ENCODE data around the gene LILRA5.
"Not testable (repeated sequence)": the region's sequence is repeated elsewhere in the genome, so short reads cannot be mapped to it uniquely, and the experiment has no call there.

Gene LILRA5

DNA sequence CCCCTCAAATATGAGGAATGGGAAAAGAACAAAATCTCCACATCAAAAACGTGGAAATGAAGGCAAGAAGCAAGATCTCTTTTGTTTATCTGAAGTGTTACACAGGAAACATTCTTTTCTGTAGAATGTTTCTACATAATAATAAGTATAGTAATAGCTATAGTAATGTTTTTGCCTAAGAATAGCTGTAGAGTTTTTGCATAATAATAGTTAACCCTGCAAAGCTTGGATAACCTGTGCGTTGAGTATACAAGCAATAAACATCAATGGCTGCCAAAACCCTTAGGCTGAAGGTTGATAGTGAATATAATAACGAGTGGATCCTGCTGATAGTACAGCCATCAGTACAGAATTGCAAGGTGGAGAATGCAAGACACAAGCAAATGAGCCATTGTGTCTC, 11.1 kb upstream of the LILRA5 start:
- Mint-ChIP-seq H3K27me3 (peaks cover 4% of the 10 kb centered on the region), H3K27ac (no peak overlapping the region), H3K9me3 (peaks cover 5% of the 10 kb centered on the region), H3K4me1 (peaks cover 20% of the 10 kb centered on the region), H3K36me3 (peaks cover 5% of the 10 kb centered on the region), H3K4me3 (no peak overlapping the region)
- DNase-seq (ENCODE audit: low spot score in 2 of 2), result no peak
- ATAC-seq (ENCODE audit: low read depth), result no peak

DNA sequence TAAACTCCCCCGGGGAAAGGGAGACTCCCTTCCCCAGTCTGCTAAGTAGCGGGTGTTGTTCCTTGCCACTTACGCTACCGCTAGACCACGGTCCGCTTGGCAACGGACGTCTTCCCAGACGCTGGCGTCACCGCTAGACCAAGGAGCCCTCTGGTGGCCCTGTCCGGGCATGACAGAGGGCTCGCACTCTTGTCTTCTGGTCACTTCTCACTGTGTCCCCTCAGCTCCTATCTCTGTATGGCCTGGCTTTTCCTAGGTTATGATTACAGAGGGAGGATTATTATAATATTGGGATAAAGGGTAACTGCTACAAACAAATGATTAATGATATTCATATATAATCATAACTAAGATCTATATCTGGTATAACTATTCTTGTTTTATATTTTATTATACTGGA, 10.0 kb upstream of the LILRA5 start:
- not testable (repeated sequence) for H3K36me3 Mint-ChIP-seq; DNase-seq (ENCODE audit: low spot score in 2 of 2); ATAC-seq (ENCODE audit: low read depth); H3K27me3 Mint-ChIP-seq; H3K4me3 Mint-ChIP-seq; H3K9me3 Mint-ChIP-seq; H3K27ac Mint-ChIP-seq
- H3K4me1 Mint-ChIP-seq, result peaks cover 13% of the 10 kb centered on the region

DNA sequence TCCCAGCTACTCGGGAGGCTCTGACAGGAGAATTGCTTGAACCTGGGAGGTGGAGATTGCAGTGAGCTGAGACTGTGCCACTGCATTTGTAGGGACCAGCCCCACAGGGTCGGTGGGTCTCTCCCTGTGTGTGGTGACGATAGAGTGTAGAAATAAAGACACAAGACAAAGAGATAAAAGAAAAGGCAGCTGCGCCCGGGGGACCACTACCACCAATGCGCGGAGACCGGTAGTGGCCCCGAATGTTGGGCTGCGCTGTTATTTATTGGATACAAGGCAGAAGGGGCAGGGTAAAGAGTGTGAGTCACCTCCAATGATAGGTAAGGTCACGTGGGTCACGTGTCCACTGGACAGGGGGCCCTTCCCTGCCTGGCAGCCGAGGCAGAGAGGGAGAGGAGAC, 9.3 kb upstream of the LILRA5 start:
- not testable (repeated sequence) for H3K9me3 Mint-ChIP-seq; DNase-seq (ENCODE audit: low spot score in 2 of 2); ATAC-seq (ENCODE audit: low read depth); H3K4me3 Mint-ChIP-seq; H3K27me3 Mint-ChIP-seq; H3K27ac Mint-ChIP-seq; H3K36me3 Mint-ChIP-seq
- H3K4me1 Mint-ChIP-seq, result peaks cover 11% of the 10 kb centered on the region

DNA sequence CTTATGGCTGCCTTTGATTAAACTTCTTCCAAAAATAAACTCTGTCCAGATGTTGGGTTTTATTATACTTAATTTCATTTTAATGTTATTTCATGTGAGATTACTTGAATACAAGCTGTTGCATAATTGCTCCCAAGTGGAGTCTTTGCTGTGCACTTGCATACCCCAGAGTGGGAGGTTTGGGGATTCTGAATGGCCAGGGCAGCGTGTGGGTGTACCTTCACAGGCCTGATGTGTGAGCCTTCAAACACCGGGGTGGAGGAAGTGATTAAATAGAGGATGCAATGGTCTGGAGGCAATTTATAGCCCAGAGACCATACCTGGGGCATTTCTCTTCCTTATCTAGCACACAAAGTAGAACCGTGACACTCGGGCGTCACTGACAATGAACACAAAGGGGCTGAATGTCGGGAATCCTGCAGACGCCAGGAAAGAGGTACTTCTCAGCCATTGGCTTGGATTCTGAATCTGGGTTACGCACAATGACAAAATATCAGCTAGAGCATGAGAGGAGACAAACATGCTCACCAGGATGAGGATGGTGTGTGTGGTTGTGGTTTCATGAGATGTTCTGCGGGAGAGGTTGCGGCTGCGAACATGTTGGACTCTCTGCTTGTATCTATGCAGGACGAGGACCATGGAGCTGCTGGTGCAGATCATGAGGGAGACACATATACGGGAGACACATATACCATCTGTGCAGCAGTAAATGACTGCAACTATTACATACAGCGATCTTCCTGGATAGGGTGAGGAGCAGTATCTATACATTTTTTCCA, 7.1 kb upstream of the LILRA5 start:
- no peak overlapping the region for H3K4me3 Mint-ChIP-seq
- no peak for DNase-seq (ENCODE audit: low spot score in 2 of 2)

DNA sequence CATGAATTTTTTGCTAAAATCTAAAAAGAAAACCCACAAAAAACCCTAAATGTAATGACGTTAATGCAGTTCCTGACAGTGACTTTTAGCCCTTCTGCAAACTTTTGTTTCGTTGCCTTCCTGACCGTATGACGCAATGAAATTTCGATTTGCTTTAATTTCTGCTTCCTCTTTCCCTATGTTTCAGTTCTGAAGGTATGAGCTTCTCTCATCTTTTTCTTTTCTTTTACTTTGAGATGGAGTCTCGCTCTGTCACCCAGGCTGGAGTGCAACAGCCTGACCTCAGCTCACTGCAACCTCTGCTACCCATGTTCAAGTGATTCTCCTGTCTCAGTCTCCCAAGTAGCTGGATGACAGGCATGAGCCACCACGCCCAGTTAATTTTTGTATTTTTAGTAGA, 6.1 kb upstream of the LILRA5 start:
- H3K36me3 Mint-ChIP-seq, result no peaks in the 10 kb centered on the region
- peak overlapping the region; percentile 15 for H3K27ac Mint-ChIP-seq
- peaks cover 10% of the 10 kb centered on the region for H3K27me3 Mint-ChIP-seq
- ATAC-seq (ENCODE audit: low read depth) (peak; percentile 92), DNase-seq (ENCODE audit: low spot score in 2 of 2) (peak in 1 of 2 donors; percentile 51)
- no peaks in the 10 kb centered on the region for H3K9me3 Mint-ChIP-seq
- H3K4me3 Mint-ChIP-seq, result peak overlapping the region; percentile 48
- peaks cover 2% of the 10 kb centered on the region for H3K4me1 Mint-ChIP-seq

More for the DNA sequence above, 7.1 kb upstream of the LILRA5 start:
- Mint-ChIP-seq H3K27ac (no peak overlapping the region), H3K36me3 (no peaks in the 10 kb centered on the region), H3K9me3 (no peaks in the 10 kb centered on the region), H3K27me3 (peaks cover 10% of the 10 kb centered on the region), H3K4me1 (peaks cover 4% of the 10 kb centered on the region)
- ATAC-seq (ENCODE audit: low read depth), result no peak

DNA sequence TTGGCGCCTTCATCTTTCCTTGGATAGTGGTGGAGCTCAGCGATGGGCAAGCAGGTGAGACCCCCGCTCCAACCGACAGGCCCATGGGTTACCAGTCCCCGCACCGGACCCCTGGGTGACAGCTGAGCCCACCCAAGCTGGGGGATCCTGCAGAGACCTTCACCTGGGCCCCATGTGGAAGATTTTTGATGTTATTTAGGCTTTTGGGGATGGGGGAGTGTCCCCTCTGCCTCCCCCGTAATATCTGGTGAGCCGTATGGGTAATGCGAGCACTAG, 4.9 kb upstream of the LILRA5 start:
- ATAC-seq (ENCODE audit: low read depth) (no peak), DNase-seq (ENCODE audit: low spot score in 2 of 2) (no peak)
- Mint-ChIP-seq H3K27me3 (peaks cover 13% of the 10 kb centered on the region), H3K4me1 (peaks cover 3% of the 10 kb centered on the region), H3K9me3 (no peaks in the 10 kb centered on the region), H3K27ac (no peak overlapping the region), H3K36me3 (no peaks in the 10 kb centered on the region), H3K4me3 (no peak overlapping the region)

DNA sequence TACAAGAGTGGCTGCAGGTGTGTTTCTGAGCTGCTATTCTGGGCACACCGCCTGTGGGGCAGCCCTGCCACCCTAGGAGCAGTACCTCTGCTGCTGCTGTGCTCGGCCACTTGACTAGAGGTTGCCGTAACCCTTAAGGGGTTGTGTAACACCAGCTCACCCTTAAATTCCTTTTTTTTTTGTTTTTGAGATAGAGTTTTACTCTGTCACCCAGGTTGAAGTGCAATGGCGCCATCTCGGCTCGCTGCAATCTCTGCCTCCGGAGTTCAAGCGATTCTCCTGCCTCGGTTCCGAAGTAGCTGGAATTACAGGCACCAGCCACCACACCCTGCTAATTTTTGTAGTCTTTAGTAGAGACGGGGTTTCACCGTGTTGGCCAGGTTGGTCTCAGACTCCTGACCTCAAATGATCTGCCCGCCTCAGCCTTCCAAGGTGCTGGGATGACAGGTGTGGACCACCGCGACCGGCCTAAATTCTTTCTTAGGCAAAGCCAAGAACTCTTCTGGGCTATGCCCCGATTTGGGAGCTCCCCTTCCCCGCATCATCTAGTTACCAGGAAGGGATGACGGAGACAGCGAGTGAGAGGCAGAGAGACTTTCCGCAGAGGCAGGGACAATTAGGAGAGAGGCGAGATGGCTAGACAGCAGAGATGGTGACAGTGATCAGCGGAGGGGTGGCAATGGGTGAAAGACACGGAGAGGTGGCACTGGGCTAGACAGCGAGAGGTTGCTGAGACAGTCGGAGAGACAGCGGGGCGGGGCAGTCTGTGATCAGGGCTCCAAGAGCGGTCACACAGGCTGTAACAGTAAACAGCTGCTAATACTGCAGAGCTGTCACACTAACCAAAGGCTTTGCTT, 4.4 kb upstream of the LILRA5 start:
- no peak overlapping the region for H3K27ac Mint-ChIP-seq
- DNase-seq (ENCODE audit: low spot score in 2 of 2), result no peak
- peaks cover 16% of the 10 kb centered on the region for H3K27me3 Mint-ChIP-seq
- peaks cover 6% of the 10 kb centered on the region for H3K4me1 Mint-ChIP-seq
- H3K9me3 Mint-ChIP-seq, result no peaks in the 10 kb centered on the region
- H3K4me3 Mint-ChIP-seq, result no peak overlapping the region
- H3K36me3 Mint-ChIP-seq, result no peaks in the 10 kb centered on the region
- ATAC-seq (ENCODE audit: low read depth), result no peak

DNA sequence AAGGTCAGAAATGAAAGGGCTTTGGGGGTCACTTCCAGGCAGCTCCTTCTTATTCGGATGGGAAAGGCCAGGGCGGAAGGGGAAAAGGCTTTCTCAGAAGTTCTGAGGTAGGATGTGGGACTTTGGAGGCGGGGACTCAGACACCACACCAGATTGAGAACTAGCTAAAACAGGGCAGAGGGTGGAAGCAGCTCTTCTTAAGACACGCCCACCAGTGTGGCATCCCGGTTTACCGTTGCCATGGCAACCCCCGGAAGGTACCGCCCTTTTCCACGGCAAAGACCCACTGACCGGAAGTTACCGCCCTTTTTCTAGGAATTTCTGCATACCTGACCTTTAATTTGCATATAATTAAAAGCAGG, 3.8 kb upstream of the LILRA5 start:
- peaks cover 16% of the 10 kb centered on the region for H3K27me3 Mint-ChIP-seq

DNA sequence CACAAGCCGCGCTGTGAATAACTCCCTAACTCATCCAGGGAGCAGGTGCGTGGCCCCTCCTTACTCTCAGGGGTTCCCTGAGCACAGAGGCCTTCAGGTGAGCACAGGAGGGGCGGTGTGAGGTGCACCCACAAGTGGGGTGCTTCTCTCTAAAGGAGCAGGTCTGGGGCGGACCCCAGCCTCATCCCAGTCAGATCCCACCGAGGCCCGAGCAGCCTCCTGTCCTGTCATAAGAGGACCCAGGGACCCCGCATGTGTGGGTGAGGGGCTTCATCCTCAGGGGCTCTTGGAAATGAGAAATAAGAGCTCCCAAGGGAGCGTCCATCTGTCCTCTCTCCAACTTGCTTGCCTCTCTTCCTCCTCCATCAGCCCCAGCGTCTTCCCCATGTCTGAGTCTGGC, 3.0 kb upstream of the LILRA5 start:
- H3K27ac Mint-ChIP-seq, result no peak overlapping the region
- H3K4me1 Mint-ChIP-seq, result peaks cover 8% of the 10 kb centered on the region
- no peak overlapping the region for H3K4me3 Mint-ChIP-seq
- ATAC-seq (ENCODE audit: low read depth) (no peak), DNase-seq (ENCODE audit: low spot score in 2 of 2) (no peak)
- no peaks in the 10 kb centered on the region for H3K9me3 Mint-ChIP-seq
- H3K36me3 Mint-ChIP-seq, result no peaks in the 10 kb centered on the region
- H3K27me3 Mint-ChIP-seq, result peaks cover 18% of the 10 kb centered on the region

More for the DNA sequence above, 3.8 kb upstream of the LILRA5 start:
- H3K4me3 Mint-ChIP-seq, result no peak overlapping the region
- no peaks in the 10 kb centered on the region for H3K36me3 Mint-ChIP-seq
- peaks cover 6% of the 10 kb centered on the region for H3K4me1 Mint-ChIP-seq
- no peak for ATAC-seq (ENCODE audit: low read depth)
- no peak for DNase-seq (ENCODE audit: low spot score in 2 of 2)
- H3K27ac Mint-ChIP-seq, result peak overlapping the region; percentile 20
- H3K9me3 Mint-ChIP-seq, result no peaks in the 10 kb centered on the region

DNA sequence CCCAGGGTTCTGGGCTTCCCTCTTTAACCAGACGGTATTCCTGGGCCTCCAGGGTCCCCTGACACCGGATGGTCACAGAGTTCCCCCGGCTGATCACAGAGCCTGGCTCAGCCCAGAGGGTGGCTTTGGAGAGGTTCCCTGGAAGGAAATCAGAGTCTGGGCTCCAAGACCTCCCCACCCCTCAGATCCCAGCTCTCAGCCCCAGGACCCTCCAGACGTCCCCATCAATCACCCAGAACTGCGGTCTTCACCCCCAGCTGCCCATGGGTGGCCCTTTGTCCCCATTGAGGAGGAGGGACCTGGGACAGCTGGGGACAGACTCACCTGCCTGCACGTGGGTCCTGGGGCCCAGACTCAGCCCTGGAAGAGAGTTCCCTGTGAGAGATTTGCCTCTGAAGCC, 955 bp downstream of the LILRA5 start:
- no peaks in the 10 kb centered on the region for H3K9me3 Mint-ChIP-seq
- peaks cover 14% of the 10 kb centered on the region for H3K27me3 Mint-ChIP-seq
- no peaks in the 10 kb centered on the region for H3K36me3 Mint-ChIP-seq
- H3K4me1 Mint-ChIP-seq, result peaks cover 6% of the 10 kb centered on the region
- H3K27ac Mint-ChIP-seq, result no peak overlapping the region
- DNase-seq (ENCODE audit: low spot score in 2 of 2) (no peak), ATAC-seq (ENCODE audit: low read depth) (no peak)
- H3K4me3 Mint-ChIP-seq, result no peak overlapping the region

DNA sequence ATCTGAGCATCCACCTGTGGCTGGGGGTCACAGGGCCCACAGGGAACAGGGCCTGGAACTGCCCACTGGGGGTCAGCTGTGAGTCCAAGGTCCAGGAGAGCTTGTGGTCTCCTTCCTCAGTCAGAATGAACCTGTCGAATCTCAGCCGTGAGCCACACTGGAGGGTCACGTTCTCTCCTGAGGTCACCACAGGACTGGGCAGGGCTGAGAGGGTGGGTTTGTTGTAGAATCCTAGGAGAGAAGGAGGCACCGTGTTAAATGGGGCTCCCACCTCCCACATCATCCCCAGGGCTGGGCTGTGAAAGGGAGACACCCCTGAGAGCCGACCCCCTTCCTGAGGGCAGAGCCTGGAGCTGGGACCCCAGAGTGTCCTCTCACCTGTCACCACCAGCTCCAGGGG, 1.5 kb downstream of the LILRA5 start:
- H3K27ac Mint-ChIP-seq, result no peak overlapping the region
- H3K27me3 Mint-ChIP-seq, result peaks cover 18% of the 10 kb centered on the region
- H3K4me1 Mint-ChIP-seq, result peaks cover 6% of the 10 kb centered on the region
- no peak overlapping the region for H3K4me3 Mint-ChIP-seq
- ATAC-seq (ENCODE audit: low read depth) (no peak), DNase-seq (ENCODE audit: low spot score in 2 of 2) (no peak)
- no peaks in the 10 kb centered on the region for H3K36me3 Mint-ChIP-seq
- H3K9me3 Mint-ChIP-seq, result no peaks in the 10 kb centered on the region

DNA sequence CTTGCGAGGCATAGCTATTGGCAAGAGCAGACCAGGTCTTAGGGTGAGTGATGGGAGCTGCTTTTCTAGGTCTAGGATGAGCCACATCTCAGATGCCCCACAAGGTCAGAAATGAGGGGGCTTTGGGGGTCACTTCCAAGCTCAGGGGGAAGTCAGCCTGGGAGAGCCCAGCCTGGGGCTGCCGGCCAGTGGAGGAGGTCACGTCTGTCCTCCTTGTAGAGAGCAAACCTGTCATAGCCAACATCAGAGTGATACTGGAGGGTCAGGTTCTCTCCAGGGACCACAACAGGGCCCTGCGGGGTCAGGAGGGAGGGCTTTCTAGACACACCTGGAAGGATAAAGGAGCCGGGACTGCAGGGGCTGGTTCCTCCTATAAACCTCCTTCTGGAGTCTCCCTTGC, 2.4 kb downstream of the LILRA5 start:
- ATAC-seq (ENCODE audit: low read depth) (no peak), DNase-seq (ENCODE audit: low spot score in 2 of 2) (no peak)
- no peak overlapping the region for H3K4me3 Mint-ChIP-seq
- no peak overlapping the region for H3K27ac Mint-ChIP-seq
- peaks cover 18% of the 10 kb centered on the region for H3K27me3 Mint-ChIP-seq
- no peaks in the 10 kb centered on the region for H3K36me3 Mint-ChIP-seq
- H3K4me1 Mint-ChIP-seq, result peaks cover 6% of the 10 kb centered on the region
- H3K9me3 Mint-ChIP-seq, result no peaks in the 10 kb centered on the region

DNA sequence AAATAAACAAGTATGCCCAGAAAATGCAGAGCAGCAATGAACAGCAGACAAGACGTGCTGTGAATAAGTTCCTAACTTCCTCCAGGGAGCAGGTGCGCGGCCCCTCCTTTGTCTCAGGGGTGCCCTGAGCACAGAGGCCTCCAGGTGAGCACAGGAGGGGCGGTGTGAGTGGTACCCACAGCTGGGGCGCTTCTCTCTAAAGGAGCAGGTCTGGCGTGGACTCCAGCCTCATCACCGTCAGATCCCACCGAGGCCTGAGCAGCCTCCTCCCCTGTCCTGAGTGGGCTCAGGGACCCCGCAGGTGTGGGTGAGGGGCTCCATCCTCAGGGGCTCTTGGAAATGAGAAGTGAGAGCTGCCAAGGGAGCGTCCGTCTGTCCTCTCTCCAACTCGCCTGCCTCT, 3.2 kb downstream of the LILRA5 start:
- H3K36me3 Mint-ChIP-seq, result no peaks in the 10 kb centered on the region
- peaks cover 23% of the 10 kb centered on the region for H3K27me3 Mint-ChIP-seq
- no peak overlapping the region for H3K27ac Mint-ChIP-seq
- peaks cover 6% of the 10 kb centered on the region for H3K4me1 Mint-ChIP-seq
- DNase-seq (ENCODE audit: low spot score in 2 of 2), result no peak
- no peaks in the 10 kb centered on the region for H3K9me3 Mint-ChIP-seq
- ATAC-seq (ENCODE audit: low read depth), result no peak
- H3K4me3 Mint-ChIP-seq, result no peak overlapping the region

DNA sequence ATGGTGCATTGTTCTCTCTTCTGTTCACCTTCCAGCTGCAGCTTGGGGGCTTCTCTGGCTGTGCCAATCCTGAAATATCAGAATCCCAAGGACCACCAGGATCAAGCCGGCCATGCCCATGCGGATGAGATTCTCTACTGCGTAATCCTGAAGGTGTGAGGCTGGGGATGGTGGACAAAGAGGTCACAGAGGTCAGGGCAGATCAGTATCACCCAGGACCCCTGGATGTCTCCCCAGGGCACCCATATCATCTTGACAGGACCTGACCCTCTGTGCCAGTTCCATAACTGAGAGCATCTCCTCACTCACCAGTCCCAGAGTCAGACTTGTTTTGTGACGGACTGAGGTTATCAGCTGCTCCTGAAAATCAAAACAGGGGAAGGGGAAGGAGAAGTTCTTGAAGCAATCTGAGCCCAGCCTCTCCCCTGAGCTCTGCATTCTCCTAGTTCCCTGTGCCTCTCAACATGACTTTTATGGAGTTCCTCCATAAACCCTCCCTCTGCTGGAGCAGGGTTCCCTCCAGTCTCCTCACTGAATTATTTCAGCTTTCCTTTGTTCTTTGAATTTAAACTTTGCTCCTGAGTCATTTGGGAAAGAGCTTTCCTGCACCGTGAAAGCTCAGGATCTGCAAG, 5.5 kb downstream of the LILRA5 start:
- ATAC-seq (ENCODE audit: low read depth) (no peak), DNase-seq (ENCODE audit: low spot score in 2 of 2) (no peak)
- H3K4me1 Mint-ChIP-seq, result peaks cover 2% of the 10 kb centered on the region
- no peaks in the 10 kb centered on the region for H3K36me3 Mint-ChIP-seq
- H3K9me3 Mint-ChIP-seq, result no peaks in the 10 kb centered on the region
- H3K4me3 Mint-ChIP-seq, result no peak overlapping the region
- no peak overlapping the region for H3K27ac Mint-ChIP-seq
- peaks cover 20% of the 10 kb centered on the region for H3K27me3 Mint-ChIP-seq

Measured in memory B cell (primary cell).